ENCODE data around the gene LIMA1.

Gene LIMA1

DNA sequence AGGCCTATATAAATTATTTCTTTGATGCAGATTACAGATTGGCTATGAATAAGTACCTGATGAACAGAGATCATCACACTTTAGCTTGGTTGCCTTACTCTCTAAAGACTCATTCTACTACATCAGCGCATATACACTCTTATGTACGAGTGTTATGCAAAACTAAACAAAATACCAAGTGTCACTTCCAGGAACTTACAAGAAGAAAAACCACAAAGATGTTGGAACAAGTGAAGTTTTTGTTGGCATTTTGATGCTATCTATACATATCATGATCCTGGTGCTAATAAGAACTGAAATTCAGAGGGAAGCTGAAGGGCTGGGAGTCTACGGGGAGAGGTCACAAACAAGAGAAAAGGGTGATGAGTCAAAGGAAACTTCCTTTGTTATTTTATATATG, 68.3 kb downstream of the LIMA1 start:
- no peak for DNase-seq

DNA sequence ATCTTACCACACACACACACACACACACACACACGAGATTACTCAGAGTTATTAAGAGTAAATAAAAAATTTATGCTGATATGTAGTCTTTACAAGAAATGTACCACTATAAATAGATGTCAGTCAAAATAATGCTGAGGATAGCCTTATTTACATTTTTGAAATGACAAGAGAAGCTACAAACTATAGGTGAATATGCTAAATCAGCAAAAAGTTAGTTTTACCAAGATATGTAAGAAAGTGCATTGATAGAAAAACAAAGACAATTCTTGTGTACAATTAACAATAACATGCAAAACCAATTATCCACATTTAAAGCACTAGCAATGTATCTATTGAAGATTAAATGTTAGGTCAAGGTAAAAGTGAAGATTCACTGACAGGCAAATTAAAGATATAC, 69.3 kb downstream of the LIMA1 start:
- no peak for DNase-seq

DNA sequence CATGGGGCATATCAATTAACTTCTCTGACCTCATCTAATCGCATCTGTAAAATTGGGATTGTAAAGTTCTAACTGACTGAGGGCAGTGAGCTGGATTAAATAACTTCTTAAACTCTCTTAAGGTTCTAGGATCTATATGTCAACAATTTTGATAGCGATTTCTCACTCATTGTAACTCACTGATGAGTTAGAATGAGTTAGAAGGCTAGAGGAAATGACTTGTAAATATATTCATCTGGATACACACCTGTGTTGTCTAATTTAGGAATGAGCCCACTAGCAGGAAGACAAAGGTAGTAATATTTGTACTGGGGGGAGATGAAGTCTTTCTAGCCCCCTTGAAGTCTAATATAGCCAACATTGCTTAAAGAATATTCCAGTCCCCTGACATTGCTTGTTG, 69.9 kb downstream of the LIMA1 start:
- no peak for DNase-seq

DNA sequence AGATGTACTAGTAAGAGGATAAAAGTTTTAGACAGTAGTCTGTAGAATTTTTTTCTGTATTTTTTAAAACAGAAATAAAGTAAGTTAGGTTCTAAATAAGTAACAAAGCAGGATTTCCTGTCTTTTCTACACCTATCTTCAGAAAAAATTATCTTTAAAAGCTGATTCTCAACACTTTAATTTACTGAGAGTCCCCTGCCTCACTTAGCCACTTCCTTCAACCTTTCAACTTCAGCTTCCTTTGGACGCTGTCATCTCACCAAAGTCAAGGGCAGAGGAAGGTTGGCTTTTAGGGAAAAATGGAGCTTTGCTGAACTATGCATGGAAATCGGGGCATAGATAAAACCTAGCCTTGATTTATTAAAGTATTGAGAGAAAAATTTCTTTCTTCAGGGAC, 71.3 kb downstream of the LIMA1 start:
- no peak for DNase-seq

DNA sequence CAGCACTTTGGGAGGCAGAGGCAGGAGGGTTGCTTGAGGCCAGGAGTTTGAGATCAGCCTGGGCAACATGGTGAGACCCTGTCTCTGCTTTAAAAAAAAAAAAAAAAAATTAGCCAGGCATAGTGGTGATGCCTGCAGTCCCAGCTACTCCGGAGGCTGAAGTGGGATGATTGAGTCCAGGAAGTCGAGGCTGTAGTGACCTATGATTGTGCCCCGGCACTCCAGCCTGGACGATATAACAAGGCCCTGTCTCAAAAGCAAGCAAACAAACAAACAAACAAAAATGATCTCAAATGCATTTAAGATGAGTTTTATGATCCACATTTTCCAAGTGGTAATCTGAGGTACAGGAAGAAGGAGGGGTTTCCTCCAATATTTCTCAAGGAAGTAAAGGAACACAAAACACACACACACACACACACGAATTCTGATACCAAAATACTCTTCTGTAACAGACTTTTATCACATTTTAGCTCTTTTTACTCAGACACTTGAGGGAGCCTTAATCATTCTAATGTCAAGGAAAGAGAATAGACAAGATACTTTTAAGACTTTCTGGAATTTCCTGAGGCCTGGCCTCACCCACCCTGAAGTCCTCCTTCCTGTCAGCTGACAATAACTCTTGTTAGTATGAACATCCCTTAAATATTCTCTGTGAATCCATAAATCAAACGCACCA, 71.8 kb downstream of the LIMA1 start:
- no peak for DNase-seq

DNA sequence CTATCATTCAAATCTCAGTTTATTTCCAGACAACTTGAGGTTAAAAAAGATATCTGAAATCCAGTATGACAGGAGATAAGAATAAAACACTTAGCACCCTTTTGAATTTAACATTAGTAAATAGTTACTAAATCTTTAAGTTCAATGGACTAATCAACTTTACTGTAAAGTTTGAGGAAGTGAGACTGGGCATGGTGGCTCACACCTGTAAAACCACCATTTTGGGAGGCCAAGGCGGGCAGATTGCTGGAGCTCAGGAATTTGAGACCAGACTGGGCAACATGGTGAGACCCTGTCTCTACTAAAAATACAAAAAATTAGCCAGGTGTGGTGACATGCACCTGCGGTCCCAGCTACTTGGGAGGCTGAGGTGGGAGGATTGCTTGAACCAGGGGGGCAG, 75.9 kb downstream of the LIMA1 start:
- DNase-seq: no peak

DNA sequence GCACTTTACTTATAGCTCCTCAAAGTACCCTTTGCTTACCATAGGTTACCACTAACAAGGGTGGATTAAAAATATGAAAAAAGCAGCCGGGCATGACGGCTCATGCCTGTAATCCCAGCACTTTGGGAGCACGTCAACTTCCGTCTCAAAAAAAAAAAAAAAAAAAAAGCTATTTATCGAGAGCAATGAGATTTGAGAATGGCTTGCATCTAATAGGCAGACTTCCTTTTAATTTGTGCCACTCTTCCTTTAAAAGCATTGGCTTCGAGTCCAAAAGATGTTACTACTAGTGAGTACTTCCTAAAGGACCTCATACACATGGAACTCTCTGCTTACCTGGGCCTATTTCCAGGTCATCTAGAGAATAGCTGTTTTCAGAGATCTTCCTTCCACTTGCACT, 77.7 kb downstream of the LIMA1 start:
- no peak for DNase-seq

DNA sequence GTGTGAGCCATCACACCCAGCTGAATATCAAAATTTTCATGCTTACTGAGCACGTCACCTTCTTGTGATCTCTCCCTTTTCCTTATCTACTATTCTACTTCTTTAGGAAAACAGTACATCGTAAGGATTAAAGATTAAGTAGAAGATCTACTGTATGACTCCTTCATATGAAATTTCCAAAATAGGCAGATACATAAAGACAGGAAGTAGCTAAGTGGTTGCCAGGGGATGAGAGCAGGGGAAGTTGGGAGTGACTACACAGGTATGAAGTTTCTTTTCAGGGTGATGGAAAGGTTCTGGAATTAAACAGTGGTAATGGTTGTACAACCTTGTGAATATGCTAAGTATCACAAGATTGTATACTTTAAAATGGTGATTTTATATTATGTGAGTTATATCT, 79.6 kb downstream of the LIMA1 start:
- DNase-seq: no peak

DNA sequence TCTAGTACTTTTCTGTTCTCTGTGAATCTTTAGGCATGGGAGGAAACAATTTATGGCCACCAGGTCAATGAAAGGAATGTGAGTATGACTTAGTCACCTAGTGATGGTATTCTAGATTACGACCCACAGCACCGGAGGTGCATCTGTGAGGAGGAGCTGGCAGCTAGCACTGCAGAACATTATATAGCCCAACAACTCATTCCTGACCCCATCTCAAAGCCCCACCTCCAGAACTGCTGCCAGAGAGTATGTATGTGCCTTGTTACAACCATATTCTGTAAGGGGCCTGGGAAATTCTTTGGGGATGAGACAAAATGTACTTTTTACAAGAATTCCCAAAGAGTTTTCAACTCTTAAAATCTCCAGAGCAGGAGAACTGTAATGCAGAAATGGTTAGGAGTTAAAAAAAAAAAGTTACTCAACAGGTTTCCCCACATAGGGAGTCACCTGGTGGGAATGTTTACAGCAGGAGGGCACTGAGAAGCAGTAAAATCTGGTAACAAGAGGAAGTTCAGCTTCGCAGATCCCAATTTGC, 81.3 kb downstream of the LIMA1 start:
- DNase-seq: no peak

DNA sequence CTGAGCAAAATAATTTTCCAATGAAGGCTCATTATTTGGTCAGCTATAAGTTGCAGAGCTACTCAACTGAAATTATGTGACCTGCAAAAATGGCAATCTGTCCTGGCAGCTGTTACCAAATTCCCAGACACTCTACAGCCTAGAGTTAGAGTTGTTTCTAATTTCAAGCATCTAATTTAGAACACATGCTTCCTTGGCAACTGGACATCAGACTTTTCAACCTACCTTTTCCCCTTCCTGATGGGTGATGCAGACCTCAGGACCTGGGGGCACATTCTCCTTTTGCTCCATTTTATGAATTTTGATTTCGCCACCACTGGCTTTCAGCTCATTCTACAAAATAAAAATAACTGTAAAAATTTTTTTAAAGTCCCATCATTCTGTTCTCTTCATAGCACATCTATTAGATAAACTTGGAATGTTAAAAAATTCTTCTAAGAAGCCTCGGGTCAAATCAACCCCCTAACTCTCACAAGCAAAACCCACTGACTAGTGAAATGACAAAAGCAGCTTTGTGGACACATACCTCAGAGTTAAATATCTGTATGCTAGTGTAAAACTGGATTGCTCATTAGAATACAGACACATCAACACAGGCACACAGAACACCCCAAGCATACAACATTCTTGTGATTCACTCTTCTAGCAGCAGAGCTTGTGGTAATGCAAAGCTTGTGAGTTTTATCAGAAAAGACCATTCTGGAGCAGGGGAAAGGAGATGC, 82.6 kb downstream of the LIMA1 start:
- no peak for DNase-seq

DNA sequence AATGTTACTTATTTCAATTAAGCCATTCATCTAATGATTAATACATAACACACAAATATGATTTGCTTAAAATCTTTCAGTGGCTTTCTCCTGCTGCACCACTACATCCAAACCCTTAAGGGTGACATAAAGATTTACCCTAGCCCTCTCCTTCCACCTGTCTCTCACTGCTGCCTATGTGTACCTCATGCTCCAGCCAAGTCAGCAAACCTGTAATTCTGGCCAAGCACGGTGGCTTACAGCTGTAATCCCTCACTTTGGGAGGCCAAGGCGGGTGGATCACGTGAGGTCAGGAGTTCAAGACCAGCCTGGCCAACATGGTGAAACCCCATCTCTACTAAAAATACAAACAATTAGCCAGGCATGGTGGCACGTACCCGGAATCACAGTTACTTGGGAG, 84.5 kb downstream of the LIMA1 start:
- no peak for DNase-seq

DNA sequence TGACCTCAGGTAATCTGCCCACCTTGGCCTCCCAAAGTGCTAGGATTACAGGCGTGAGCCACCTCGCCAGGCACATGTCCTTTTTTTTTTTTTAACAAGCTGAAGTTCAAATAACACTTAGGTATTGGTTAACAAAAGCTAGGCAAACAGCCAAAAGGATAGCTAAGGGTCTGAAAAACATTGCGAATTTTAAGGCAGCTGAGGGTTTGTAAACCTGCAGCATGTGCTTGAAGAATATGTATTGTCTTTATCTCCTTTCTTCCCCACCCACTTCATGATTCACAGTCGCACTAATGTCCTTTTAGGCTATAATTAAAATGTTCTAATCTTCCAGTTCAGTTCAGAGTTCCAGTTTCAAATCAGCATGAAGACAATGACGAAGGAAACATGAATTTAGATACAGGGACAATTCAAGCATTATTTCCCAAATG, 86.0 kb downstream of the LIMA1 start:
- no peak for DNase-seq

DNA sequence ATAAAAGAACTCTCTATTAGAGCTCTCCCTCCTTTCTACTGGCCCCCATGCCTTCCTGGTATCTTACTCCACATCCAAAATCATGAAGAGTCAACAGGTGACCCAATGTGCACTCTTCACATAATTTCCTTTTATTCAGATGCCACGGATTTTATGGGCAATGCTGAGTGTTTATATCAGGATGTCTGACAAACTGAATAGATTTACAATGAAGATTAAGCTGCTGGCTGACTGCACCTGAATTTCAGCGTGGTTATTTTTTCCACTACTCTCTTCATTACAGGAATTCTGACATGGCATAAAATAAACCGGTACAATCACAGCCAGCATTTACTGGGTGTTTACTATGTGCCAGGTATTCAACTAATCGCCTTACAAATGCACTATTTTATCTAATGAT, 86.8 kb downstream of the LIMA1 start:
- DNase-seq: no peak

DNA sequence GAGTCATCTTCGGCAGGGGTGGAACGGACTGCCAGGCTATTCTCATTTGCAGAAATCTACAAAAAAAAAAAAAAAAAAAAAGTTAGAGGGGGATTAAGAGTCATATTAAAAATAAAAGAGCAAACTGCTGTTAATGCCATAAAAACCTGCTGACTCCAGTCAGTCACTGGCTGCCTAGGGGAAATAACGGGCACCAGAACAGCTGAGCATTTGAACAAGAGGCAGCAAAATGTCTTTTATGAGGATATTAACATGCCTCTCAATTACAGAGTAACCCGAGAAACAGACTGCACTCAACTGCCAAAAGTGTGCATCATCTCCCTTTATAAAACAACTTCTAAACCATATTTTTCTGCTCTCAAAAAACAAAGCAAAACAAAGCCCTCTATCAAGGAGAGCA, 87.5 kb downstream of the LIMA1 start:
- no peak for DNase-seq

DNA sequence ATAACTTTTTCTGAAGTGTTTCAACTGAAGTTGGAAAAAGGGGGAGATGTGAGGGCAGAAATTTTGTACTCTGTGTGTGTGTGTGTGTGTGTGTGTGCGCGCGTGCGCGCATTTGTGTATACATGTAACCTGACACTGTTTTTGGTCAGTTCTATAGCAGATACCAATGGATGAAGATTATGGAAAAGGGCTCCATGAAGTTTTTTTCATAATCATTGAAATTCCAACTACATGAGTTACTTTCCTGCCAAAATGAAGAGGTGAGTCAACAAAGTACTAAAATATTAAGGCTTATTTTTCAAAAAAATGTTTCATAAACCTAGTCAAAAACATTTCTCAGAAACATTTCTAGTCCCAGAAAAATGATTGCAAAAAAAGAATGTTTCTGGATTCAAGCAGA, 90.4 kb downstream of the LIMA1 start:
- DNase-seq: no peak

DNA sequence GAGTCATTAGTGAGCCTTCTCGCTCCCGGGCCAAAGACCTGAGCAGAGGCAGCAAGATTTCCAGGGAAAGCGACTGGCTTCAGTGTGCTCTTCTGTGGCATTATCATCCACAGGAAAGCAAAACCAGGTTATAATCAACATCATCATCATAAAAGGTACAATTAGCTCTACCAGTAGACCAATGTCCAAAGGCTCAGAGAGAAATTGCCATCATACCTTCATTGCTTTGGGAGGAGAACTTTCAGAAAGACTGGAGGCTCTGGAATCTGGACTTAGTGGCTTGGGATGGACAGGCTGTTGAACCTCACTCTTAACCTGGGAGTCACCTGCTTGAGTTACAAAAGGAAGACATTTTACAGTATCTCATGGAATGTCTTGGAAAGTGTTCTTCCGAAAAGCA, 91.1 kb downstream of the LIMA1 start:
- no peak for DNase-seq

DNA sequence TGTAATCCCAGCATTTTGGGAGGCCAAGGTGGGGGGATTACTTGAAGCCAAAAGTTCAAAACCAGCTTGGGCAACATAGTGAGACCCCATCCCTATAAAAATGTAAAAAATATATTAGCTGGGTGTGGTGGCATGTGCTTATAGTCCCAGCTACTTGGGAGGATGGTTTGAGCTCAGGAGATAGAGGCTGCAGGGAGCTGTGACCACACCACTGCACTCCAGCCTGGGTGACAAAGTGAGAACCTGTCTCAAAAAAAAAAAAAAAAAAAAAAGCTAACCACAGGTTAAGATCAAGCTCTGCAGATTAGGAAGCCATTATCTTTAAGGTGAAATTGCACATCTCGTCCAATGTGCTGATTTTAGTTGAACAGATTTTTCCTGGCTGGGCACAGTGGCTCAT, 92.5 kb downstream of the LIMA1 start:
- no peak for DNase-seq

DNA sequence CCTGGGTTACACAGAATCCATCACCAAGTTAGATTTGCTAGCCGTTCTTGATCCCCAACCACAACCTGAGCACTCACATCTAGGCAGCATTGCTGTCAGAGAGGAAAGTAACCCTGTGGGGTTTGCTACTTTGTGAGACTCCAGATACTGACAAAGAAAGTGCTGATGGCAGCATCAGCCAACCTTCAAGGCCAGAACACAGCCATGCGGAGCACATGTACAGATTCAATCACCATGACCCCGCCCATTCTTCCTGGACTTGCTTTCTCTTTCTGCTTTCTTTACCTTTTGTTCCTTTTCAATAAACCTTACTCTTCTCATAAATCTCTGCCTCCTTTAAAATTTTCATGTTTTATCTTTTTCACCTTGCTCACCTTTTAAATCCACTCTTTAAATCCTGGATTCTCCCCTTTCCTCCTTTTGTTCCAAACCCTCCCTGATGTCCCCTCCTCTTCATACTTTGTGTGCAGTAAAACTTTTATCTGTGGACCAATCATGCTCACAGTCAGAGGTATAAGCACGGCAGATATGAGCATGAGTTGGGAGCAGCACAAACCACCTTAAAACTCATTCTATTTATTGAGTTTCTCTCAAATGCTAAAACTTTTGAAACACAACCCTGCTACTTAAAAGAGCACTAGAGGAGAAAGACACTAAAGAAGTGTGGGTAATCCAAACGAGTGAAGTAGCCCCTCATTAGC, 94.3 kb downstream of the LIMA1 start:
- DNase-seq: no peak

DNA sequence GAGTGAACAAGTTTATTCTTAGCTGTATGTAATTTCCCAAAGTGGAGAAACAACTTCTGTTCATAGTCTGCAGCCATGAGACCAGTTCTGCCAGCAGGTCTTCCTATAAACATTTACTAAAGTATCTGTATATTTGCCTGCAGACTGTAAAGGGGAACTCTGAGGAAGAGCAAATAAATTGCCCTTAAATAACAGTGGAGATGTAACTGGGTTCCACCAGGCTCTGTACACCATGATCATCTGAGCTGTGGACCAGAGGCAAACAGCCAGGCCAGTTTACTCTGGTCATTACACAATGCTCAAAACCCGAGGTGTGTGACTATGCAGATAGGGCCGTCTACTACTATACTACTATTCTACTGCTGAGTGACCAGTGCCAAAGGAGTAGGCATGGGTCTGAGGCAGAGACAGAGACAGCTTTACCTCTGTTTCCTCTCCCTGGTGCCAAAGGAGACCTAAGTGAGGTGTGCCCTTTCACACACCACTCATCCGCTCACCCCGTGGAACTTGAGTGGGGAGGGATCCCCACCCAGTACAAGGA, 95.0 kb downstream of the LIMA1 start:
- DNase-seq: no peak

DNA sequence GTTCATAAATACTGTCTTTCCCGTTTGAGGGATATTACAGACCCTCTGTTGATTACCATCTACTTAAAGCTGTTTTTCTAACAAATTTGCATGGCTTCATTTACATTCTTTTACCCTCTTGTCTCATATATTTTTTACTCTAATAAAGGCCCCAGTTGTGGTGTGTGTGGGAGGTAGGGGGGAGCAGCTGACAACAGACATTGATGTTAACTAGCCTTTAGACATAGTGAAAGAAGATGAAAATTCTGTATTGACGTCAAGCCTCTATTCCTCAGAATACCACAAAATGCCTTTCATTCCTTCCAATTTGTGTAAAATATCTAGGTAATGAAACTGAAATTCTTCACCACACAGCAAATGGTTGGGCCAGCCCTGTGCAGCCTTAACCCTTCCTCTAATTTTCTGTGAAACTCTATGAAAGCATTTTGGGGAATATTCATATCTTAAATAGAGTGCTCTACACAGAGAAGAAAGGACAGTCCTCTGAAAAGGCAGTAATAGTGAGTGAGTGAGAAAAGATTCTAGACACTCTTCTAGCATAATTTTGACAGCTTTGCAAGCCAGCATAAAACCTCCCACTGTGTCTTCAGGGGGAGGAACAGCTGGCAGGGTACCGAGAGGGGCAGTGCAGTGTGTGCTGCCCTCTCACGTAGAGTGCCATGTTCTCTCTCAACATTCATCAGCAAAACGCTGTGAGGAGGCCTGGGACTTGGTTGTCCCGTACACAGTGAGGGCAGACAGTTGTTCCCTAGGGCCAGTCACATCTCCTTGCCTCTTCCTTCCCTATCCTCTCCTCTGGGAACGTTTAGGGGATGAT, 96.0 kb downstream of the LIMA1 start:
- DNase-seq: no peak

DNA sequence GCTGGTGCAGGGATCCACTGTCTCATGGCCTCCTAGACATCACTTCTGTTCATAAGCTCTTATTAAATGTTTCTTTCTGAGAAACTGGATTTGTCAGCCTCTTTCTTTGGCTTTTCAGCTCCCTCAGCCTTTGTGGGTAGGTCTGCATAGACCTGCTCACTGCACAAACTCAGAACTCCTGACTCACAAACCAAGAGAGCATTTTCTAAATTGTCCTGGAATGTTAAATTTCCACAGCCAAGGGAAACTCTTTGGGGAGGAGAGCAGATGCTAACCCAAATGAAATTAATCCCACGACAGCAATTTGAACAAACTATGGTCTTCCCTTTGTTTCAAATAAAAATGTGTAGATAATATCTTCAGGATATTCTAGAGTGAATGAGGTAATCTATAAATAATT, 96.6 kb downstream of the LIMA1 start:
- no peak for DNase-seq

DNA sequence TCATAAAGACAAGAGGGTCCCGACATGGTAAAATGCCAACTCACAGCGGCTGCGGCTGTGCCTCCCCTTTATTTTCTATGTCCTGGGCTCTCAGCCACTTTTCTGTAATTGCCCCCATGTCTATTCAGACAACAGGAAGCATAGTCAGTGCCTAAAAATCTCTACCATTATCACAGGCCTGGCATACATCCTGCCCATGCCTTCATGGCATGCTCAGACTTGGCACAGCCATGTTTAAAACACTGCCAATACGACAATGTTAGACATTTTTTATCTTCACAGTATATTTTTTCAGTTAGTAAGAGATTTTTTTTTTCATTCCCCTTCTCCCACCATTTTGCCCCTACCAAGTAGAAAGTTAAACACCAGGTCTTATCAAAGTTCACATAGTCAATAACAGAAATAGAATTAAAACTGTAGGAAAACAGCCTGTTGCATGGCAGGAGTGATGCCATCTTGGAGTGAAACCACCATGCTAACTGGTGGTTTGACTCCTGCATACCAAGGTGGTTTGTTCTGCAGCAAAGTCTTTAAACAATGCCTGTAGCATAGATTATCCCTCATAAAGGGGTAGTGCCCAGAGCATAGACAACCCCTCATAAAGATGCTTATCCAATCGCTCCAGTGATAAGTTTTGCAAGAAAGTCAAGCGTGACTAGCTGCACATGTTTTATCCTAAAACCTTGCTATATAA, 97.2 kb downstream of the LIMA1 start:
- DNase-seq: no peak
